NK-92 treated with Interleukin-12 subunit alpha and Interleukin-12 subunit beta, amount 100 ng/mL, for 24 hours (cell line): ENCODE data around the gene ADAMTS20.

Experiments used
- DNase-seq: peaks from one replicate; lab custom pipeline; 2025; lab: John Stamatoyannopoulos, UW

ADAMTS20 gene

DNA sequence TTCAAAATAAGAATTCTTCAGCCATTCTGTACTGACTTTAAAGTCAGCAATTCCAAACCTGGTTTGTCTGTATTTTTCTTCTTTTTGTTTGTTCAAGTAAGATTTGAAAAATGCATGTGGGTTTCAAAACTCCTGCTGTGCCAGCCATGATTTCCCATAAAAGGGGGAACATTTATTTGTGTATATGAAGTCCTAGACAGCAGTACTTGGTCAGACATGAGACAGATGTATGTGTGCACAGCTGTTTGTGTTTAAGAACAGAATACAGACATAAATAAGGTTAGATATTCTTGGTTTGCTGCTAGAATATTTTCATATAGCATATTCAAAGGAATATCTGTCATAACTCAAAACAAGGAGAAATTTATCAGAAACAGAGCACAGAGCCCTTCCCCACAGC lies 236.0 kb downstream of the ADAMTS20 start:
- no peak for DNase-seq

- no peak for DNase-seq
Observed at GRCh38 chr12:43312991-43313505, 239.0 kb downstream of the ADAMTS20 start.

DNA sequence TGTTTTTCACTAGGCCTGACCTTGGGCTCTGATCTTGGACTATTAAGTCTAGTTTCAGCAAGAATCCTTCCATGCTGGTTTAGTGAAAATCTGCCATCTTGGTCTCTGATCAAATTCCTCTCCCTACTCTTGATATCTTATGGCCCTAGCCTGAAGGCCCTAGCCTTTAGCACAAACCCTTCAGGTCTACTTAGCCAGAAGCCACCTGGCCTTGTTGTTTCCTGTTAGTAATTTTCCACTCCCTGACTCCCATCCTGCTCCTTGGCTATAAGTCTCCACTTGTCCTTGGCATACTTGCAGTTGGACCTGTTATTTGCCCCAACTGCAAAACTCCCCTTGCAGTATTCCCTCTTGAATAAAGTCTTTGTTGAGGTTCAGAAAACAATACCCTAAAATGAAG lies 241.4 kb downstream of the ADAMTS20 start:
- DNase-seq: no peak

GRCh38 chr12:43309959-43310358 lies 242.0 kb downstream of the ADAMTS20 start:
- DNase-seq: no peak

DNA sequence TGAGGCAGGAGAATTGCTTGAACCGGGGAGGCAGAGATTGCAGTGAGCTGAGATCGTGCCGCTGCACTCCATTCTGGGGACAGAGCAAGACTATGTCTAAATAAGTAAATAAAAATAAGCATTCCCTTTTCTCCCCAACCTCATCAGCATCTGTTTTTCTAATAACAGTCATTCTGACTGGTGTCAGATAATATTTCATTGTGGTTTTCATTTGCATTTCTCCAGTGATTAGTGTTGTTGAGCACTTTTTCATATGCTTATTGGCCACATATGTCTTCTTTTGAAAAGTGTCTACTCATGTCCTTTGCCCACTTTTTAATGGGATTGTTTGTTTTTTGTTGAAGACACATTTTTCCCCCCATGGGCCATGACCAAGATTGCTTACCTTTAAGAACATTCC lies 243.2 kb downstream of the ADAMTS20 start:
- DNase-seq: no peak

- DNase-seq: no peak
Observed at GRCh38 chr12:43307126-43307525, 244.9 kb downstream of the ADAMTS20 start.

DNA sequence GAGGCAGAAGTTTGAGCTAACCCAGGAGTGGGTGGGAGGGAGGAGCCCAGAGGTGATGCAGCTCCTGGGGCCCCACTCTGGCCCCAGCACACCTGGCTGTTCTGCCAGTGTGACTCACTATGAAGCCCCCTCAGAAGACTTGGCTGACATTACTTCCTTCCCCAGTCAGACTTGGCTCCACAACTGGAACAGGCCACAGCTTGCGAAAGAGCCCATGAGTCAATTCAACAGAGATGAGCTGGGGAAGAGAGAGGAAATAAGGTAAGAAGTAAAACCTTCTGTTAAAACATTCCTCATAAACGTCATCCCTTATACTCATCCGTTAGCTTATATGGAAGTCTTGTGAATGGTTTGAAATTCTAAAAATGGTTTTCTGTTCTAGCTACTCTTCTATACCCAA lies 245.9 kb downstream of the ADAMTS20 start:
- DNase-seq: no peak

DNA sequence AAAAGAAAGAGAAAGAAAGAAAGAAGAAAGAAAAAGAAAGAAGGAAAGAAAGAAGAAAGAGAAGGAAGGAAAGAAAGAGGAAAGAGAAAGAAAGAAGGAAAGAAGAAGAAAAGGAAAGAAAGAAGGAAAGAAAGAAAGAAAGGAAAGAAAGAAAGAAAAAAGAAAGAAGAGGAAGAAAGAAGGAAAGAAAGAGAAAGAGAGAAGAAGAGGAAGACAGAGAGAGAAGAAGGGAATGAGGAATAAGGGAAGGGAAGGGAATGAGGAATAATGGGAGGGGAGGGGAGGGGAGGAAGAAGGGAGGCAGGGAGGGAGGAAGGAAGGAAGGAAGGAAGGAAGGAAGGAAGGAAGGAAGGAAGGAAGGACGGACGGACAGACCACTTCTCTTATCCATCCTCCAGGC lies 246.9 kb downstream of the ADAMTS20 start:
- DNase-seq: no peak
